H1 (cell line): ENCODE data around the gene CASKIN2. TPM values are rescaled to one million over a fixed set of nuclear protein-coding genes. Genes with fewer than 3 reads are reported as not detected.

Source experiments
- CTCF ChIA-PET: fragments of 300-600 bp; sonication (Branson Sonifier 250); formaldehyde crosslinking; loops from one replicate; lab custom pipeline; 2021; ENCODE audit not compliant: partially characterized antibody; lab: Charles Lee
- POLR2A ChIA-PET: fragments of 300-600 bp; sonication (Branson Sonifier 250); formaldehyde crosslinking; loops from one replicate; lab custom pipeline; 2021; ENCODE audit warnings: inconsistent platforms; ENCODE audit not compliant: partially characterized antibody; lab: Charles Lee
- DNase-seq, 2 experiments: peaks; one replicate each; pipeline versions ENCODE4 v3.0.0 to v3.0.0-alpha.2; 2010 to 2022; ENCODE audit warnings: low spot score in 2 of 2, low read depth in 1 of 2, mixed read lengths in 1 of 2
- FAIRE-seq: peaks from 2 replicates; lab custom pipeline; 2011; peaks lifted over from hg19 to GRCh38; lab: Jason Lieb, UNC
- H2AFZ ChIP-seq: 2 replicates; pipeline ENCODE4 v1.8.1; 2012; ENCODE audit warnings: low read length, inconsistent platforms
- H2AK5ac ChIP-seq: 2 replicates; pipeline ENCODE4 v1.6.1; 2013; ENCODE audit warnings: low read depth, low read length
- H2BK120ac ChIP-seq: replicated peaks from 2 replicates; pipeline ENCODE3; 2013; ENCODE audit warnings: low read depth, low read length, inconsistent platforms
- H2BK12ac ChIP-seq: 2 replicates; pipeline ENCODE4 v1.6.1; 2013; ENCODE audit warnings: low read depth, low read length
- H2BK15ac ChIP-seq: 2 replicates; pipeline ENCODE4 v1.6.1; 2013; ENCODE audit warnings: low read length
- H2BK20ac ChIP-seq: 2 replicates; pipeline ENCODE4 v1.6.1; 2013; ENCODE audit warnings: low read length
- H2BK5ac ChIP-seq: 2 replicates; pipeline ENCODE4 v1.6.1; 2013; ENCODE audit warnings: low read depth, low read length
- H3K14ac ChIP-seq: 2 replicates; pipeline ENCODE4 v1.6.1; 2013; ENCODE audit warnings: inconsistent platforms; ENCODE audit not compliant: insufficient read length
- H3K18ac ChIP-seq: 2 replicates; pipeline ENCODE4 v1.6.1; 2013; ENCODE audit warnings: low read length; ENCODE audit errors: extremely low read depth
- H3K23ac ChIP-seq: 2 replicates; pipeline ENCODE4 v1.6.1; 2013; ENCODE audit warnings: inconsistent platforms; ENCODE audit not compliant: insufficient read length
- H3K23me2 ChIP-seq: 2 replicates; pipeline ENCODE4 v1.6.1; 2013; ENCODE audit warnings: low read depth, low read length
- H3K27ac ChIP-seq: 2 replicates; pipeline ENCODE4 v1.6.1; 2011; ENCODE audit warnings: low read depth, low read length, inconsistent platforms
- H3K27me3 ChIP-seq, 4 experiments: replicated peaks in 1 of 4; 1 replicate in 1 of 4; 2 replicates in 3 of 4; pipeline versions ENCODE4 v1.6.1 to v1.8.1; 2011 to 2013; ENCODE audit warnings: low read length in 3 of 4, mild to moderate bottlenecking in 3 of 4, inconsistent platforms in 2 of 4, mixed read lengths in 2 of 4, moderate library complexity in 1 of 4; ENCODE audit not compliant: control insufficient read depth in 3 of 4, insufficient read depth in 3 of 4; ENCODE audit errors: extremely low read depth in 1 of 4
- H3K36me3 ChIP-seq, 4 experiments: 2 replicates each; pipeline versions ENCODE4 v1.6.1 to v1.8.1; 2011 to 2013; ENCODE audit warnings: mild to moderate bottlenecking in 4 of 4, low read length in 3 of 4, moderate library complexity in 2 of 4, control low read depth in 1 of 4, inconsistent platforms in 1 of 4; ENCODE audit not compliant: insufficient read depth in 4 of 4, control insufficient read depth in 2 of 4
- H3K4ac ChIP-seq: replicated peaks from 2 replicates; pipeline ENCODE3; 2013; ENCODE audit warnings: low read length, low read depth, mixed read lengths, inconsistent platforms; ENCODE audit not compliant: insufficient read length
- H3K4me1 ChIP-seq, 4 experiments: replicated peaks in 1 of 4; 1 replicate in 1 of 4; 2 replicates in 3 of 4; pipeline versions ENCODE4 v1.6.1 to v1.8.1; 2011 to 2013; ENCODE audit warnings: low read length in 3 of 4, inconsistent platforms in 2 of 4, mixed read lengths in 1 of 4; ENCODE audit not compliant: insufficient read depth in 4 of 4, control insufficient read depth in 3 of 4
- H3K4me2 ChIP-seq, 2 experiments: 2 replicates each; pipeline versions ENCODE4 v1.6.1 to v1.8.1; 2011 to 2013; ENCODE audit warnings: low read depth in 2 of 2, low read length in 2 of 2, control low read depth in 1 of 2, inconsistent platforms in 1 of 2, mild to moderate bottlenecking in 1 of 2; ENCODE audit not compliant: insufficient read depth in 1 of 2
- H3K4me3 ChIP-seq, 4 experiments: fragments of 200-600, 300-600 bp in 1 of 4; sonication (generic), shearing (Covaris generic), sonication (Bioruptor Twin) in 1 of 4; 2 replicates each; pipeline versions ENCODE4 v1.5.1 to v1.8.1; 2011 to 2016; ENCODE audit warnings: low read length in 4 of 4, low read depth in 3 of 4, control low read depth in 2 of 4, inconsistent platforms in 2 of 4, mild to moderate bottlenecking in 2 of 4, mixed read lengths in 1 of 4, moderate library complexity in 1 of 4; ENCODE audit not compliant: insufficient read depth in 2 of 4; ENCODE audit errors: extremely low read depth in 1 of 4
- H3K56ac ChIP-seq: replicated peaks from 2 replicates; pipeline ENCODE3; 2013; ENCODE audit warnings: low read depth, mild to moderate bottlenecking, mixed read lengths, low read length, inconsistent platforms; ENCODE audit not compliant: insufficient read length
- H3K79me1 ChIP-seq: 2 replicates; pipeline ENCODE4 v1.6.1; 2013; ENCODE audit warnings: low read depth, low read length, control low read depth
- H3K79me2 ChIP-seq, 2 experiments: 2 replicates each; pipeline versions ENCODE4 v1.6.1 to v1.8.1; 2012 to 2013; ENCODE audit warnings: low read length in 2 of 2, mild to moderate bottlenecking in 2 of 2, inconsistent platforms in 1 of 2; ENCODE audit not compliant: insufficient read depth in 2 of 2, control insufficient read depth in 1 of 2
- H3K9ac ChIP-seq, 4 experiments: replicated peaks in 1 of 4; 1 replicate in 1 of 4; 2 replicates in 3 of 4; pipeline versions ENCODE4 v1.6.1 to v1.8.1; 2011 to 2013; ENCODE audit warnings: low read depth in 3 of 4, low read length in 3 of 4, control low read depth in 2 of 4, mild to moderate bottlenecking in 2 of 4, moderate library complexity in 2 of 4, inconsistent platforms in 1 of 4; ENCODE audit errors: extremely low read depth in 1 of 4
- H3K9me3 ChIP-seq, 2 experiments: 2 replicates each; pipeline versions ENCODE4 v1.6.1 to v1.8.1; 2012 to 2013; ENCODE audit warnings: mild to moderate bottlenecking in 2 of 2, moderate library complexity in 2 of 2, control low read depth in 1 of 2, inconsistent platforms in 1 of 2, low read depth in 1 of 2, low read length in 1 of 2, mixed read lengths in 1 of 2; ENCODE audit not compliant: insufficient read depth in 2 of 2
- H4K20me1 ChIP-seq, 2 experiments: replicated peaks in 1 of 2; 2 replicates each; pipeline versions ENCODE3 to v1.8.1; 2011 to 2013; ENCODE audit warnings: inconsistent platforms in 2 of 2, low read length in 2 of 2, mild to moderate bottlenecking in 1 of 2; ENCODE audit not compliant: insufficient read depth in 2 of 2, control insufficient read depth in 1 of 2
- H4K5ac ChIP-seq: 2 replicates; pipeline ENCODE4 v1.6.1; 2013; ENCODE audit warnings: low read length, low read depth, mixed read lengths, inconsistent platforms; ENCODE audit not compliant: insufficient read length
- H4K8ac ChIP-seq: 2 replicates; pipeline ENCODE4 v1.8.0; 2013; ENCODE audit warnings: mild to moderate bottlenecking, moderate library complexity, low read length, inconsistent platforms; ENCODE audit not compliant: insufficient read depth; ENCODE audit errors: extremely low read depth
- H4K91ac ChIP-seq: replicated peaks from 2 replicates; pipeline ENCODE3; 2013; ENCODE audit warnings: low read length, mixed read lengths, inconsistent platforms; ENCODE audit not compliant: insufficient read length
- KDM4A ChIP-seq: IDR thresholded peaks from one replicate; pipeline ENCODE4 v1.7.1; 2012; ENCODE audit warnings: low read depth, mild to moderate bottlenecking, moderate library complexity, low read length, inconsistent platforms; ENCODE audit not compliant: severe bottlenecking
- RBBP5 ChIP-seq: IDR thresholded peaks from 2 replicates; pipeline ENCODE4 v1.7.1; 2012; ENCODE audit warnings: low read depth, mild to moderate bottlenecking, inconsistent platforms, low read length, moderate library complexity, borderline replicate concordance
- RXRA ChIP-seq: IDR thresholded peaks from 2 replicates; pipeline ENCODE4 v1.6.1; 2011; ENCODE audit warnings: low read depth, mild to moderate bottlenecking, low read length, moderate library complexity; ENCODE audit not compliant: insufficient read depth
- SIX5 ChIP-seq: IDR thresholded peaks from 2 replicates; pipeline ENCODE4 v1.6.1; 2011; ENCODE audit warnings: mild to moderate bottlenecking, low read depth, low read length
- TEAD4 ChIP-seq: IDR thresholded peaks from 2 replicates; pipeline ENCODE4 v1.6.1; 2012; ENCODE audit warnings: low read depth, low read length, inconsistent platforms, mixed read lengths
- WGBS, 2 experiments: shearing (Covaris generic) in 1 of 2; methylation state at CpG; one replicate each; pipeline versions ENCODE4 v1.1.6 to v1.1.7; 2013 to 2015; ENCODE audit warnings: low lambda C conversion rate in 2 of 2, mixed read lengths in 2 of 2, inconsistent platforms in 1 of 2, low coverage in 1 of 2, missing lambda C conversion rate in 1 of 2; ENCODE audit not compliant: insufficient replicate concordance in 2 of 2, insufficient coverage in 1 of 2, insufficient read length in 1 of 2; ENCODE audit errors: extremely low coverage in 1 of 2, missing lambda C conversion rate in 1 of 2; 5-methylcytosine and 5-hydroxymethylcytosine counted together
- polyA plus RNA-seq, 7 experiments: library from polyadenylated mRNA; depleted of rRNA in 3 of 7; stranded (reverse) in 5 of 7; unstranded in 2 of 7; fragments of >200 nt in 5 of 7; fragments of 200-250 nt in 2 of 7; gene quantifications; 1 replicate in 5 of 7; 2 replicates in 1 of 7; 4 replicates in 1 of 7; pipeline versions ENCODE4 v1.2.1 to v1.2.3, GENCODE V29; 2011 to 2013; ENCODE audit warnings: missing spikeins in 2 of 7, mixed read lengths in 2 of 7
- total RNA-seq: library from RNA; stranded (reverse); fragmentation: NEBNext Ultra II Directional; extraction: Animal tissue kit (Norgen Biotek cat#: 25700); gene quantifications from 2 replicates; pipeline ENCODE4 v1.2.1, GENCODE V29; 2021
- TF ChIP-seq, protein P1 (sequence below), 3 experiments: IDR thresholded peaks; 1 replicate in 2 of 3; 2 replicates in 1 of 3; pipeline versions ENCODE4 v1.5.1 to v1.6.1; 2011; ENCODE audit warnings: low read length in 3 of 3, mild to moderate bottlenecking in 3 of 3, inconsistent platforms in 2 of 3, low read depth in 1 of 3, moderate library complexity in 1 of 3; ENCODE audit not compliant: insufficient read depth in 1 of 3; ENCODE audit errors: control extremely low read depth in 1 of 3

Gene CASKIN2
- total and polyA plus RNA-seq, 2 of the 8 experiments (the other 6 are each of a cell fraction or from before 2014, with no cell fraction given), result 6.7 to 32.3 TPM

DNA sequence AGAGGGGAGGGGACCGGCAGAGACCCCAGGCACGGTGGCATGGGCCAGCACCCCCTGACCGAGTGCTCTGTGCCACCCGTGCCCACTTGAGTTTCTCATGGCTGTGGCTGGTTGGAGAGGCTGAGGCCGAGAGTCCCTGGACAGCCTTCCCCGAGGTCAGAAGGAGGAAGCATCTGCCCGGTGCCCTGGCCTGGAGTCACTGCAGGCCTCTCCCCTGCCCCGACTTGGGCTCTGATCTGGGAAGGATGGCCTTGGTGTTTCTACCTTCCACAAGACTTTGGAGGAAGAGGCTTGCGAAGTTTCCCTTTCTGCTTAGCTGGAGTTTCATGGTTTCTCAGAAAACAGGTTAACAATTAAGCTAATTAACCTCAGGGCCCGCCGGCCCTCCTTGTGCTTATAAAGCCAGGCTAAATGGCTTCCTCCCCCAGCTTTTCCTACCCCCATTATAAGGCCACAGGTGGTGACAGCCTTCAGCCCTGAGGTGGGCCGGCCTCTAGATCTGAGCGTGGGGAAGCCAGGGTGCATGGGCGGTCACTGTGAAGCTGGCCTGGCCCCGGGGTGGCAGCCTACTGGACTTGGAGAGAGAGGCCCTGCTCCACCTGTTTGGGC, 27.5 kb upstream of the CASKIN2 start:
- WGBS, 2 experiments, result 93% methylated on average over 15 of the region's 15 CpGs; no CpG with 5 or more reads in 1 of the 2 experiments

More for the DNA sequence above, 27.5 kb upstream of the CASKIN2 start:
- FAIRE-seq (no peak), DNase-seq (no peak)
- H3K9ac ChIP-seq, result no peak overlapping the region
- H3K36me3 ChIP-seq, result no peaks in the 10 kb centered on the region
- H2BK15ac ChIP-seq, result no peak overlapping the region
- H3K4me3 ChIP-seq, result no peak overlapping the region
- H3K23ac ChIP-seq, result no peak overlapping the region
- TF ChIP-seq KDM4A (no peak), RBBP5 (no peak), SIX5 (no peak), RXRA (no peak), TEAD4 (no peak)
- TF ChIP-seq, protein P1, sequence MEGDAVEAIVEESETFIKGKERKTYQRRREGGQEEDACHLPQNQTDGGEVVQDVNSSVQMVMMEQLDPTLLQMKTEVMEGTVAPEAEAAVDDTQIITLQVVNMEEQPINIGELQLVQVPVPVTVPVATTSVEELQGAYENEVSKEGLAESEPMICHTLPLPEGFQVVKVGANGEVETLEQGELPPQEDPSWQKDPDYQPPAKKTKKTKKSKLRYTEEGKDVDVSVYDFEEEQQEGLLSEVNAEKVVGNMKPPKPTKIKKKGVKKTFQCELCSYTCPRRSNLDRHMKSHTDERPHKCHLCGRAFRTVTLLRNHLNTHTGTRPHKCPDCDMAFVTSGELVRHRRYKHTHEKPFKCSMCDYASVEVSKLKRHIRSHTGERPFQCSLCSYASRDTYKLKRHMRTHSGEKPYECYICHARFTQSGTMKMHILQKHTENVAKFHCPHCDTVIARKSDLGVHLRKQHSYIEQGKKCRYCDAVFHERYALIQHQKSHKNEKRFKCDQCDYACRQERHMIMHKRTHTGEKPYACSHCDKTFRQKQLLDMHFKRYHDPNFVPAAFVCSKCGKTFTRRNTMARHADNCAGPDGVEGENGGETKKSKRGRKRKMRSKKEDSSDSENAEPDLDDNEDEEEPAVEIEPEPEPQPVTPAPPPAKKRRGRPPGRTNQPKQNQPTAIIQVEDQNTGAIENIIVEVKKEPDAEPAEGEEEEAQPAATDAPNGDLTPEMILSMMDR (IDR thresholded peaks at IDR 0.05; ENCODE audit: control extremely low read depth in 1 of 3, insufficient read depth in 1 of 3, low read depth in 1 of 3, low read length in 3 of 3), result no peak
- H4K91ac ChIP-seq, result no peak overlapping the region
- peaks cover 0 to 5% of the 10 kb centered on the region in 2 experiments for H4K20me1 ChIP-seq
- H3K56ac ChIP-seq, result no peak overlapping the region
- no peak overlapping the region for H3K27ac ChIP-seq
- H2AFZ ChIP-seq, result no peak overlapping the region
- H2BK20ac ChIP-seq, result no peak overlapping the region
- POLR2A ChIA-PET, result interaction anchor here (0.6 to 2.8 kb wide), 6 partner anchors 11 to 262 kb away, joined by 3 to 12 read pairs (median 4); a partner anchor contains a TSS
- H3K14ac ChIP-seq, result no peak overlapping the region
- H3K4me2 ChIP-seq, result no peak overlapping the region
- peaks cover 0 to 12% (median 0%) of the 10 kb centered on the region in 4 experiments; a peak in 5 of 7 replicates for H3K4me1 ChIP-seq
- no peak overlapping the region for H2AK5ac ChIP-seq
- no peak overlapping the region for H2BK5ac ChIP-seq
- no peak overlapping the region for H4K8ac ChIP-seq
- no peak overlapping the region for H2BK12ac ChIP-seq
- H3K79me1 ChIP-seq, result peaks cover 2% of the 10 kb centered on the region; the same call in 1 of the 2 replicates
- H4K5ac ChIP-seq, result no peak overlapping the region
- H3K18ac ChIP-seq, result no peak overlapping the region; the same call in 1 of the 2 replicates
- CTCF ChIA-PET, result interaction anchor here (0.9 to 4.5 kb wide), 7 partner anchors 10 to 130 kb away, joined by 3 to 27 read pairs (median 3); no protein-coding TSS in a partner anchor
- no peaks in the 10 kb centered on the region for H3K23me2 ChIP-seq
- H3K27me3 ChIP-seq, result no peaks in the 10 kb centered on the region
- H2BK120ac ChIP-seq, result no peak overlapping the region
- no peaks in the 10 kb centered on the region for H3K9me3 ChIP-seq
- no peak overlapping the region for H3K4ac ChIP-seq
- no peaks in the 10 kb centered on the region; a peak in 1 of 4 replicates for H3K79me2 ChIP-seq
